Mesothelial cell of epicardium (in vitro differentiated cells): ENCODE measurements around the gene DLL4. TPM values are rescaled to one million over a fixed set of nuclear protein-coding genes. Genes with fewer than 3 reads are reported as not detected.

Source experiments
- DNase-seq, 2 experiments: peaks; one replicate each; pipeline ENCODE4 v3.0.0; 2021; ENCODE audit warnings: low spot score in 2 of 2; ENCODE audit not compliant: unreplicated experiment in 2 of 2
- H3K27ac Mint-ChIP-seq: 2 replicates; pipeline ENCODE4 v1.8.0; 2021; ENCODE audit warnings: mixed read lengths
- H3K27me3 Mint-ChIP-seq: 2 replicates; pipeline ENCODE4 v1.8.0; 2021; ENCODE audit warnings: low read depth, mixed read lengths
- H3K36me3 Mint-ChIP-seq: 2 replicates; pipeline ENCODE4 v1.8.0; 2021; ENCODE audit warnings: mixed read lengths
- H3K4me1 Mint-ChIP-seq: 2 replicates; pipeline ENCODE4 v1.8.0; 2021; ENCODE audit warnings: mixed read lengths
- H3K4me3 Mint-ChIP-seq: 2 replicates; pipeline ENCODE4 v1.8.0; 2021; ENCODE audit warnings: mild to moderate bottlenecking, moderate library complexity, mixed read lengths
- H3K9me3 Mint-ChIP-seq: 2 replicates; pipeline ENCODE4 v1.8.0; 2021; ENCODE audit warnings: mixed read lengths
- total RNA-seq: library from RNA; stranded (reverse); gene quantifications from 3 replicates; pipeline ENCODE4 v1.2.1, GENCODE V29; 2021
- TF ChIP-seq, protein P1 (sequence below): fragments of 200-600 bp; sonication (generic); IDR thresholded peaks from one replicate; pipeline ENCODE4 v1.5.0; 2021; ENCODE audit warnings: antibody characterized with exemption; ENCODE audit not compliant: unreplicated experiment

Gene DLL4
- total RNA-seq, 1 donor from 2014 or later, result 0.31 TPM

GRCh38 chr15:40918799-40919392, 10.2 kb upstream of the DLL4 start:
- Mint-ChIP-seq H3K4me1 (no peaks in the 10 kb centered on the region), H3K4me3 (no peak overlapping the region), H3K27ac (no peak overlapping the region), H3K27me3 (peaks cover 31% of the 10 kb centered on the region), H3K9me3 (no peaks in the 10 kb centered on the region), H3K36me3 (no peaks in the 10 kb centered on the region)
- DNase-seq, result no peak
- TF ChIP-seq, protein P1, sequence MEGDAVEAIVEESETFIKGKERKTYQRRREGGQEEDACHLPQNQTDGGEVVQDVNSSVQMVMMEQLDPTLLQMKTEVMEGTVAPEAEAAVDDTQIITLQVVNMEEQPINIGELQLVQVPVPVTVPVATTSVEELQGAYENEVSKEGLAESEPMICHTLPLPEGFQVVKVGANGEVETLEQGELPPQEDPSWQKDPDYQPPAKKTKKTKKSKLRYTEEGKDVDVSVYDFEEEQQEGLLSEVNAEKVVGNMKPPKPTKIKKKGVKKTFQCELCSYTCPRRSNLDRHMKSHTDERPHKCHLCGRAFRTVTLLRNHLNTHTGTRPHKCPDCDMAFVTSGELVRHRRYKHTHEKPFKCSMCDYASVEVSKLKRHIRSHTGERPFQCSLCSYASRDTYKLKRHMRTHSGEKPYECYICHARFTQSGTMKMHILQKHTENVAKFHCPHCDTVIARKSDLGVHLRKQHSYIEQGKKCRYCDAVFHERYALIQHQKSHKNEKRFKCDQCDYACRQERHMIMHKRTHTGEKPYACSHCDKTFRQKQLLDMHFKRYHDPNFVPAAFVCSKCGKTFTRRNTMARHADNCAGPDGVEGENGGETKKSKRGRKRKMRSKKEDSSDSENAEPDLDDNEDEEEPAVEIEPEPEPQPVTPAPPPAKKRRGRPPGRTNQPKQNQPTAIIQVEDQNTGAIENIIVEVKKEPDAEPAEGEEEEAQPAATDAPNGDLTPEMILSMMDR, result no peak

DNA sequence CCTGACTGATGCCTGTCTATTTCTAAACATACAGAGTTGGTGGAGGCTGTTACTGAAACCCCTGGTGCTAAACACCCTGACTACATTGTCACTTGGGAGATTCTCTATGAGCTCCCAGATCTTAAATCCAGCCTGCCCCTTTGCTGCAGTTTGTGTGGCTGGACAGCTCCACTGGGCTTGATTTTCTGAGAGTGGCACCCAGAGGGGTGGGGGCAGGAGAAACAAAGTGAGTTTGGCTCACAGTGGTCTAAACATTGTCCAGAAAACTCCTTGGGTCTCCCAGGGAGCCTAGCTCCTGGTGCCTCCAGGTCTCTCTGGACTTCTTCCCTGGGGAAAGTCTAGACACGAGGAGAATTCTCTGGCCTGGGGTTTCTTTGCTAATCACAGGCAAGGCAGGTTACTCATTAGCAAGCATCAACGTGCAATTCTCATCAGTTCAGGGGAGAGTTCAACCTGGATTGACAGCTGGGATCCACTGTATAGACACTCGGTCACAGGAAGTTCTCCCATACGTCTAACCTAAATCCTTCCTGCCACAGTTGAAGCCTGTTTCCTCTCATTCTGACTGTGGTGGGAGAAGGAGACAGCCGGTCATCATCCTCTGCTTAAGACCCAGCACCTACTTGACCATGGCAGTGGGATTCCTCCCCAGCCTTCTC, 7.1 kb upstream of the DLL4 start:
- DNase-seq, result no peak
- Mint-ChIP-seq H3K4me1 (peaks cover 15% of the 10 kb centered on the region), H3K27ac (no peak overlapping the region), H3K4me3 (no peak overlapping the region), H3K9me3 (no peaks in the 10 kb centered on the region), H3K36me3 (no peaks in the 10 kb centered on the region), H3K27me3 (peaks cover 62% of the 10 kb centered on the region)
- TF ChIP-seq, protein P1, result no peak

GRCh38 chr15:40922608-40923005, 6.5 kb upstream of the DLL4 start:
- H3K4me3 Mint-ChIP-seq, result no peak overlapping the region
- H3K36me3 Mint-ChIP-seq, result no peaks in the 10 kb centered on the region
- no peak for DNase-seq
- TF ChIP-seq, protein P1, result no peak
- H3K9me3 Mint-ChIP-seq, result no peaks in the 10 kb centered on the region
- H3K27ac Mint-ChIP-seq, result no peak overlapping the region
- peaks cover 68% of the 10 kb centered on the region for H3K27me3 Mint-ChIP-seq
- peaks cover 19% of the 10 kb centered on the region for H3K4me1 Mint-ChIP-seq

DNA sequence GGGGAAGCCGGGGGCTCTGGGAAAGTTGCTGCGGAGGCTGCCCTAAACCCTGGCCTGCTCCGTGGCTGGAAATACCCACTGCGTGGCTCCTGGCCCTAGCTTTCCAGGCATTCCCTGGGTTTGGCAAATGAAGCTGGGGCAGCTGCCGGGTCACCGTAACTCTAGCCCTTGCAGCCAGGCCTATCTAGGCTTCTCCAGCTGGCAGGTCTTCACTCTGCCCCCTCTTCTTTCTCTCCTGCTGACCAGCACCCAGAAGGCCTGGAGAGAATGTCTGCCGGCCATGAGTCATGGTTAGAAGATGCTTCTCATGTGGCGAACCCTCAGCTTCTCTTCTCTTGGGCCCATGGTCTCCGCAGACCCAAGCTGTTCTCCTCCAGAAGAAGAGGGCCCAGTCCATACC, 5.6 kb upstream of the DLL4 start:
- Mint-ChIP-seq H3K27me3 (peaks cover 75% of the 10 kb centered on the region), H3K36me3 (no peaks in the 10 kb centered on the region), H3K27ac (no peak overlapping the region)

DNA sequence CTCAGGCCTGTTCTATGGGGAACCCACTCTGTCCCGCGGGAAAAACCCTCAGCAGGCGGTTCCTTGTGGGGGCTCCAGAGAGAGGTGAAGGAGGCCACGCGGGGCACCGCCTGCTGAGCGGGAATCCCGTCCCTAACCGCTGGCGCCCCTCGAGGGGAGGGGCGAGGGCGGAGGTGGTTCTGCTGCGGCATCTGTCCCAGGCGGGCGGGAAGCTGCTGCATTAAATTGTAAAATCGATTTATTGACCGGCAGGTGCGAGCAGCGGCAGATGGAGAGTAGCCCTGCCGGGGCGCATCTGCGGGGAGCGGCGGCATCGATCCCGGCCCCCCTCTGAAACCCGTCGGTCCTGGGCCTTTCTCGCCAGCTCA, 3.7 kb upstream of the DLL4 start:
- Mint-ChIP-seq H3K27me3 (peaks cover 92% of the 10 kb centered on the region), H3K4me1 (peaks cover 38% of the 10 kb centered on the region), H3K27ac (no peak overlapping the region), H3K4me3 (peak overlapping the region; percentile 15), H3K36me3 (no peaks in the 10 kb centered on the region), H3K9me3 (no peaks in the 10 kb centered on the region)
- TF ChIP-seq, protein P1, result no peak
- DNase-seq, result no peak

More for the DNA sequence above, 5.6 kb upstream of the DLL4 start:
- DNase-seq, result no peak
- TF ChIP-seq, protein P1, result no peak
- Mint-ChIP-seq H3K9me3 (no peaks in the 10 kb centered on the region), H3K4me3 (no peak overlapping the region), H3K4me1 (peaks cover 22% of the 10 kb centered on the region)
